Ishikawa (cell line): ENCODE measurements around the gene RAMP1.

Experiments used
- CEBPB ChIP-seq: IDR thresholded peaks from 2 replicates; pipeline ENCODE4 v1.6.1; 2012
- EP300 ChIP-seq: IDR thresholded peaks from 2 replicates; pipeline ENCODE4 v1.6.1; 2012; ENCODE audit warnings: borderline replicate concordance
- MAX ChIP-seq: IDR thresholded peaks from 2 replicates; pipeline ENCODE4 v1.6.1; 2012
- RAD21 ChIP-seq: IDR thresholded peaks from 2 replicates; pipeline ENCODE4 v1.6.1; 2012; ENCODE audit warnings: low read depth
- REST ChIP-seq: IDR thresholded peaks from 2 replicates; pipeline ENCODE4 v1.6.1; 2012; ENCODE audit warnings: low read depth, mild to moderate bottlenecking
- TAF1 ChIP-seq: IDR thresholded peaks from 2 replicates; pipeline ENCODE4 v1.6.1; 2012; ENCODE audit warnings: low read depth, mild to moderate bottlenecking
- ZBTB7A ChIP-seq: IDR thresholded peaks from 2 replicates; pipeline ENCODE4 v1.6.1; 2012; ENCODE audit warnings: low read depth

GRCh38 chr2:237859082-237859433 lies 365 bp upstream of the RAMP1 start:
- TF ChIP-seq TAF1 (no peak), RAD21 (no peak), MAX (no peak), EP300 (no peak), ZBTB7A (no peak), CEBPB (no peak), REST (no peak)
